HepG2 (cell line): Measurements from ENCODE around the gene IQGAP3. TPM values are rescaled to one million over a fixed set of nuclear protein-coding genes. Genes with fewer than 3 reads are reported as not detected.

Experiments used
- ADNP ChIP-seq: sonication (generic); formaldehyde crosslinking; IDR thresholded peaks from 2 replicates; pipeline ENCODE4 v1.4.0; 2020; ENCODE audit warnings: missing genetic modification reagents
- ARHGAP35 ChIP-seq: sonication (generic); formaldehyde crosslinking; IDR thresholded peaks from 2 replicates; pipeline ENCODE4 v1.9.0; 2022; ENCODE audit warnings: mild to moderate bottlenecking, inconsistent platforms, moderate library complexity, missing genetic modification reagents, borderline replicate concordance
- CENPT ChIP-seq: sonication (generic); formaldehyde crosslinking; IDR thresholded peaks from 2 replicates; pipeline ENCODE4 v1.8.0; 2022; ENCODE audit warnings: low read depth, mild to moderate bottlenecking, moderate library complexity, missing genetic modification reagents
- DRAP1 ChIP-seq: IDR thresholded peaks from 2 replicates; pipeline ENCODE4 v1.6.1; 2016; ENCODE audit warnings: missing genetic modification reagents, missing compliant biosample characterization
- EEA1 ChIP-seq: sonication (generic); formaldehyde crosslinking; IDR thresholded peaks from 2 replicates; pipeline ENCODE4 v1.5.1; 2020; ENCODE audit warnings: mild to moderate bottlenecking, missing genetic modification reagents, borderline replicate concordance
- EZH2 ChIP-seq: conservative IDR thresholded peaks from 2 replicates; pipeline ENCODE4 v1.6.1; 2012; ENCODE audit warnings: mild to moderate bottlenecking, low read depth, low read length, moderate library complexity
- HNRNPL ChIP-seq: fragments of 200-400 bp; formaldehyde crosslinking; IDR thresholded peaks from 2 replicates; pipeline ENCODE4 v1.6.1; 2017; ENCODE audit warnings: mild to moderate bottlenecking, low read depth, low read length
- KMT2B ChIP-seq: IDR thresholded peaks from 2 replicates; pipeline ENCODE4 v1.6.1; 2016; ENCODE audit warnings: missing genetic modification reagents, missing compliant biosample characterization
- MAFG ChIP-seq: sonication (generic); formaldehyde crosslinking; IDR thresholded peaks from 2 replicates; pipeline ENCODE4 v1.5.1; 2020; ENCODE audit warnings: mild to moderate bottlenecking, missing genetic modification reagents
- MIER3 ChIP-seq: IDR thresholded peaks from 2 replicates; pipeline ENCODE4 v1.6.1; 2016; ENCODE audit warnings: missing compliant biosample characterization, borderline replicate concordance
- MTA3 ChIP-seq: sonication (generic); formaldehyde crosslinking; IDR thresholded peaks from 2 replicates; pipeline ENCODE4 v1.4.0; 2020; ENCODE audit warnings: missing genetic modification reagents
- NCOR1 ChIP-seq: fragments of 200-600 bp; sonication (generic); IDR thresholded peaks from 2 replicates; pipeline ENCODE4 v1.7.0; 2017; ENCODE audit warnings: antibody characterized with exemption, low read length, borderline replicate concordance
- NFKB2 ChIP-seq: sonication (generic); formaldehyde crosslinking; IDR thresholded peaks from 2 replicates; pipeline ENCODE4 v1.4.0; 2020; ENCODE audit warnings: missing genetic modification reagents, borderline replicate concordance
- NFYB ChIP-seq: sonication (generic); formaldehyde crosslinking; IDR thresholded peaks from 2 replicates; pipeline ENCODE4 v1.4.0; 2020; ENCODE audit warnings: missing genetic modification reagents
- NPAS2 ChIP-seq: sonication (generic); formaldehyde crosslinking; IDR thresholded peaks from 2 replicates; pipeline ENCODE4 v1.8.0; 2022; ENCODE audit warnings: mild to moderate bottlenecking, missing genetic modification reagents, borderline replicate concordance
- PCBP1 ChIP-seq: fragments of 200-400 bp; formaldehyde crosslinking; IDR thresholded peaks from 2 replicates; pipeline ENCODE4 v1.6.1; 2017; ENCODE audit warnings: mild to moderate bottlenecking, low read depth, low read length, borderline replicate concordance
- PPARG ChIP-seq: conservative IDR thresholded peaks from 2 replicates; pipeline ENCODE4 v1.6.1; 2016; ENCODE audit warnings: missing biosample characterization, missing genetic modification reagents
- PRDM4 ChIP-seq: sonication (generic); formaldehyde crosslinking; IDR thresholded peaks from 2 replicates; pipeline ENCODE4 v1.9.0; 2021; ENCODE audit warnings: missing genetic modification reagents, borderline replicate concordance
- RELA ChIP-seq: sonication (generic); formaldehyde crosslinking; IDR thresholded peaks from 2 replicates; pipeline ENCODE4 v1.4.0; 2020; ENCODE audit warnings: missing genetic modification reagents
- SAFB2 ChIP-seq: sonication (generic); formaldehyde crosslinking; IDR thresholded peaks from 2 replicates; pipeline ENCODE4 v1.5.1; 2020; ENCODE audit warnings: missing genetic modification reagents, low read depth, mild to moderate bottlenecking, borderline replicate concordance
- ZNF253 ChIP-seq: sonication (generic); formaldehyde crosslinking; IDR thresholded peaks from 2 replicates; pipeline ENCODE4 v1.8.0; 2022; ENCODE audit warnings: mild to moderate bottlenecking, missing genetic modification reagents, borderline replicate concordance
- ZNF382 ChIP-seq: sonication (generic); formaldehyde crosslinking; IDR thresholded peaks from 2 replicates; pipeline ENCODE4 v1.5.0; 2020; ENCODE audit warnings: missing genetic modification reagents, mild to moderate bottlenecking, borderline replicate concordance
- ZNF766 ChIP-seq: sonication (generic); formaldehyde crosslinking; IDR thresholded peaks from 2 replicates; pipeline ENCODE4 v1.5.0; 2020; ENCODE audit warnings: missing genetic modification reagents, borderline replicate concordance
- polyA plus RNA-seq, 8 experiments: library from polyadenylated mRNA; depleted of rRNA in 3 of 8; stranded (reverse) in 7 of 8; unstranded in 1 of 8; fragments of >200 nt; fragmentation: Illumina TruSeq in 4 of 8; extraction: Trizol in 4 of 8; gene quantifications; 2 replicates each; pipeline versions ENCODE4 v1.2.1 to v1.2.3, GENCODE V29; 2011 to 2016; ENCODE audit warnings: low read depth in 4 of 8, missing spikeins in 1 of 8, mixed read lengths in 1 of 8; ENCODE audit not compliant: insufficient read depth in 1 of 8
- total RNA-seq, 5 experiments: library from RNA; depleted of rRNA; stranded (reverse); fragments of >200 nt; fragmentation: Illumina TruSeq; extraction: Trizol; gene quantifications; 2 replicates each; pipeline ENCODE4 v1.2.3, GENCODE V29; 2016; ENCODE audit warnings: low read depth in 1 of 5
- TF ChIP-seq, protein P1 (sequence below): sonication (generic); formaldehyde crosslinking; IDR thresholded peaks from 2 replicates; pipeline ENCODE4 v1.5.1; 2020; ENCODE audit warnings: mild to moderate bottlenecking, missing genetic modification reagents, moderate library complexity

The IQGAP3 gene
- total and polyA plus RNA-seq, 2 of the 13 experiments (the other 11 are each of a cell fraction or from before 2014, with no cell fraction given): 13.5 to 14.1 TPM

DNA sequence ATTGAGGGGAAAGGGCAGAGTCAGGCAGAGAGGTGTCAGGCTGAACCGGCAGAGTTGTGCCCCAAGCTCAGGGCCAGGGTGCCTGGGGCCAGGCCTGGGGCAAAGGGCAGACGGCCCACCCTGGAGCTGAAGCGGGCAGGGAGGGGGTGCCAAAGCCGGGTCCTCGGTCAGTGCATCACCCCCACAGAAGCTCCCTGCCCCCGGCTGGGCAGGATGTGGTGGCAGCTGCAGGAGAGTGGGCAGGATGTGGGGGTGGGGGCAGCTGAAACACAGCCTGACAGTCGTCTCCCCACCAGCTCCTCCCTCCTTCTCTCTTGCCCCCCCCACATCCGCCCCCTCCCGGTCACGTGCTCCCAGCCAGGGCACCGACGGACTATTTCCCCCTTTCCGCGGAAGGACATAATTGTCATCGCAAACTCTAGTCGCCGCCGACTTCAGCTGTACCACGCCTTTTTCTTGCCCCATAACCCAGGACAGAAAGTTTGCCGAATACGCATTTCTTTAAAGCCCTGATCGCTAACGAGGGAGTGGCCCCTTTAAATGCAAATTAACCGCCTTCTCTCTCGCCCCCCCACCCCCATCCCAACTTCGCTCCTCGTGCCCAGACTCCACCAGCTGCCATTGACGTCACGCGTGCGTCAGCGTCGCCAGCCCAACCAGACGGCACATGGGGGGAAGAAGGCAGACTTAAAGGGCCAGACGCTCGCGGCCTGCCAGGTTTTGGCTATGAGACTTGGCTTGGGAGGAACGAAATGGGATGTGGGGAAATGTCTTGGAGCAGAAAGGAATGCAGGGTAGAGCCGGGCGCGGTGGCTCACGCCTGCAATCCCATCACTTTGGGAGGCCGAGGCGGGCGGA lies 67.3 kb downstream of the IQGAP3 start (continued):
- TF ChIP-seq PCBP1: peak; percentile 75; the same call in 1 of the 2 replicates
- no peak for TF ChIP-seq PRDM4 (CRISPR knock-in tag)
- 0 out of 2 replicates have a peak, but pooled peaks have one; percentile 14 for TF ChIP-seq NFKB2 (CRISPR knock-in tag)
- peak; percentile 84; the same call in 1 of the 2 replicates for TF ChIP-seq HNRNPL
- TF ChIP-seq ZNF382: no peak
- no peak for TF ChIP-seq MAFG
- TF ChIP-seq DRAP1 (CRISPR knock-in tag): peak; percentile 47; the same call in 1 of the 2 replicates
- no peak for TF ChIP-seq ZNF253
- TF ChIP-seq PPARG (CRISPR knock-in tag): peak; percentile 70
- TF ChIP-seq NFYB (CRISPR knock-in tag): peak; percentile 82
- 0 out of 2 replicates have a peak, but pooled peaks have one; percentile 15 for TF ChIP-seq SAFB2 (CRISPR knock-in tag)
- TF ChIP-seq RELA (CRISPR knock-in tag): no peak
- TF ChIP-seq NCOR1: 0 out of 2 replicates have a peak, but pooled peaks have one; percentile 19
- no peak for TF ChIP-seq ZNF766 (CRISPR knock-in tag)
- TF ChIP-seq EZH2: no peak
- peak; percentile 54; the same call in 1 of the 2 replicates for TF ChIP-seq EEA1 (CRISPR knock-in tag)
- TF ChIP-seq KMT2B (CRISPR knock-in tag): peak; percentile 59
- no peak for TF ChIP-seq NPAS2 (CRISPR knock-in tag)
- no peak for TF ChIP-seq CENPT
- 0 out of 2 replicates have a peak, but pooled peaks have one; percentile 77 for TF ChIP-seq ADNP
- TF ChIP-seq MIER3 (CRISPR knock-in tag): 0 out of 2 replicates have a peak, but pooled peaks have one; percentile 27
- no peak for TF ChIP-seq MTA3
- peak; percentile 86 for TF ChIP-seq ARHGAP35 (CRISPR knock-in tag)
- TF ChIP-seq, protein P1, sequence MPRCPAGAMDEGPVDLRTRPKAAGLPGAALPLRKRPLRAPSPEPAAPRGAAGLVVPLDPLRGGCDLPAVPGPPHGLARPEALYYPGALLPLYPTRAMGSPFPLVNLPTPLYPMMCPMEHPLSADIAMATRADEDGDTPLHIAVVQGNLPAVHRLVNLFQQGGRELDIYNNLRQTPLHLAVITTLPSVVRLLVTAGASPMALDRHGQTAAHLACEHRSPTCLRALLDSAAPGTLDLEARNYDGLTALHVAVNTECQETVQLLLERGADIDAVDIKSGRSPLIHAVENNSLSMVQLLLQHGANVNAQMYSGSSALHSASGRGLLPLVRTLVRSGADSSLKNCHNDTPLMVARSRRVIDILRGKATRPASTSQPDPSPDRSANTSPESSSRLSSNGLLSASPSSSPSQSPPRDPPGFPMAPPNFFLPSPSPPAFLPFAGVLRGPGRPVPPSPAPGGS (CRISPR knock-in tag): no peak; the same call in 1 of the 2 replicates
